ENCODE measurements around the gene PARD6G. TPM values are rescaled to one million over a fixed set of nuclear protein-coding genes. Genes with fewer than 3 reads are reported as not detected.

Gene PARD6G
- total and polyA plus RNA-seq, 9 of the 15 experiments (the other 6 are each of a cell fraction or from before 2014, with no cell fraction given): 0.03 to 1.2 (median 0.26) TPM

DNA sequence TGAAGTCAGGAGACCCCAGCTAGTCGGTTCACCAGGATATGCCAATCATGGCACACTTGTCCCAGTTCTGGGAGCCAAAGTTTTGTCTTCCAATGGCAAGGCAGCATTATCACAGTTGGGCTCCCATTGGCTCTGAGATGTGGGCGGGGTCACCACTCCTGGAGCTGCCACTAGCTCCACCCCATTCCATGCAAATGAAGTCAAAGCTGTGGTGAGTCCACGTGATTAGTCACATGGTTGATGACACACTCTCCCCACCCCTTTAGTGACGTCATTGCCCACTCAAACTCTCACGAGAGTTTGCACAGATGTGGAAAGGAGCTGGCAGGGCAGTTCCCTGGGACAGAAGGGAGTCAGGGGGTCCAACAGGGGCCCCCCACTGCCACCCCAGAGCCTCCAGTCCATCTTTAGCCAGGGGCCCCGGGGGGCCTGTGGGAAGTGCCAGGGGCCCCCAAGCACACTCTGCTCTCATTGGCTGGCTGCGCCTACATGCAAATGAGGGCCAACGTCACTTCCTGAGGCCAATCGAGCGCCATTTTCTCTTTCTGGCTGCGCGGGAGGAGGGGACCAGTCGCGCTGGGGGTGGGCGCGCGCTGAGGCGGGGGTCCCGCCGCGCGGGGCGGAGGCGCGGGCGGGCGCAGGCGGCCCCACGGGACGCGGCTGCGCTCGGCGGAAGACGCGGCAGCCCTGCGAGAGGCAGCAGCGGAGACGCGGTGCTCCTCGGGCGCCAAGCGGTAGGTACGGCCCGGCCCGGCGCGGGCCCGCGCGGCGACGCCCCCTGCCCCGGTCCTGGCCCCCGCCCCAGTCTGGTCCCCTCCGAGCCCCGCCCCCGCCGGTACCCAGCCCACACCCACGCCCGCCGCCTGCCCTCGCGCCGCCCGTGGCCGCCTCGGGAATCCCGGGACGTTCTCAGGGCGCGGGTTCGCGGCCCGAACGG lies 138.3 kb downstream of the PARD6G start, which contains the start of gene ADNP2 (continued):
- TF ChIP-seq MEIS2 (IDR thresholded peaks at IDR 0.05; ENCODE audit: partially characterized antibody) (peak; percentile 23), MBD2 (IDR thresholded peaks at IDR 0.05; ENCODE audit: borderline replicate concordance, low read depth) (no peak), KDM5B (IDR thresholded peaks at IDR 0.05; ENCODE audit: insufficient replicate concordance, low read depth, low read length) (peak; percentile 49), HDGF (IDR thresholded peaks at IDR 0.05) (no peak), SP1 (CRISPR knock-in tag; IDR thresholded peaks at IDR 0.05) (peak; percentile 74), CHD2 (IDR thresholded peaks at IDR 0.05; ENCODE audit: low read depth, low read length) (peak; percentile 92), ZNF124 (CRISPR knock-in tag; IDR thresholded peaks at IDR 0.05) (no peak), FOXA3 (CRISPR knock-in tag; conservative IDR thresholded peaks at IDR 0.05 in 1 of 2, IDR thresholded peaks at IDR 0.05 in 1 of 2) (no peak), BRD4 (IDR thresholded peaks at IDR 0.05) (no peak), NR4A1 (CRISPR knock-in tag; IDR thresholded peaks at IDR 0.05) (no peak), NR4A1 (tag; IDR thresholded peaks at IDR 0.05) (no peak), HDAC1 (IDR thresholded peaks at IDR 0.05) (no peak), PTTG1 (tag; IDR thresholded peaks at IDR 0.05; ENCODE audit: low read depth) (no peak), RAD51 (IDR thresholded peaks at IDR 0.05; ENCODE audit: borderline replicate concordance, low read depth) (peak; percentile 98)
- TF ChIP-seq, protein P1, sequence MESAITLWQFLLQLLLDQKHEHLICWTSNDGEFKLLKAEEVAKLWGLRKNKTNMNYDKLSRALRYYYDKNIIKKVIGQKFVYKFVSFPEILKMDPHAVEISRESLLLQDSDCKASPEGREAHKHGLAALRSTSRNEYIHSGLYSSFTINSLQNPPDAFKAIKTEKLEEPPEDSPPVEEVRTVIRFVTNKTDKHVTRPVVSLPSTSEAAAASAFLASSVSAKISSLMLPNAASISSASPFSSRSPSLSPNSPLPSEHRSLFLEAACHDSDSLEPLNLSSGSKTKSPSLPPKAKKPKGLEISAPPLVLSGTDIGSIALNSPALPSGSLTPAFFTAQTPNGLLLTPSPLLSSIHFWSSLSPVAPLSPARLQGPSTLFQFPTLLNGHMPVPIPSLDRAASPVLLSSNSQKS (CRISPR knock-in tag; IDR thresholded peaks at IDR 0.05): no peak
- TF ChIP-seq, protein P2, sequence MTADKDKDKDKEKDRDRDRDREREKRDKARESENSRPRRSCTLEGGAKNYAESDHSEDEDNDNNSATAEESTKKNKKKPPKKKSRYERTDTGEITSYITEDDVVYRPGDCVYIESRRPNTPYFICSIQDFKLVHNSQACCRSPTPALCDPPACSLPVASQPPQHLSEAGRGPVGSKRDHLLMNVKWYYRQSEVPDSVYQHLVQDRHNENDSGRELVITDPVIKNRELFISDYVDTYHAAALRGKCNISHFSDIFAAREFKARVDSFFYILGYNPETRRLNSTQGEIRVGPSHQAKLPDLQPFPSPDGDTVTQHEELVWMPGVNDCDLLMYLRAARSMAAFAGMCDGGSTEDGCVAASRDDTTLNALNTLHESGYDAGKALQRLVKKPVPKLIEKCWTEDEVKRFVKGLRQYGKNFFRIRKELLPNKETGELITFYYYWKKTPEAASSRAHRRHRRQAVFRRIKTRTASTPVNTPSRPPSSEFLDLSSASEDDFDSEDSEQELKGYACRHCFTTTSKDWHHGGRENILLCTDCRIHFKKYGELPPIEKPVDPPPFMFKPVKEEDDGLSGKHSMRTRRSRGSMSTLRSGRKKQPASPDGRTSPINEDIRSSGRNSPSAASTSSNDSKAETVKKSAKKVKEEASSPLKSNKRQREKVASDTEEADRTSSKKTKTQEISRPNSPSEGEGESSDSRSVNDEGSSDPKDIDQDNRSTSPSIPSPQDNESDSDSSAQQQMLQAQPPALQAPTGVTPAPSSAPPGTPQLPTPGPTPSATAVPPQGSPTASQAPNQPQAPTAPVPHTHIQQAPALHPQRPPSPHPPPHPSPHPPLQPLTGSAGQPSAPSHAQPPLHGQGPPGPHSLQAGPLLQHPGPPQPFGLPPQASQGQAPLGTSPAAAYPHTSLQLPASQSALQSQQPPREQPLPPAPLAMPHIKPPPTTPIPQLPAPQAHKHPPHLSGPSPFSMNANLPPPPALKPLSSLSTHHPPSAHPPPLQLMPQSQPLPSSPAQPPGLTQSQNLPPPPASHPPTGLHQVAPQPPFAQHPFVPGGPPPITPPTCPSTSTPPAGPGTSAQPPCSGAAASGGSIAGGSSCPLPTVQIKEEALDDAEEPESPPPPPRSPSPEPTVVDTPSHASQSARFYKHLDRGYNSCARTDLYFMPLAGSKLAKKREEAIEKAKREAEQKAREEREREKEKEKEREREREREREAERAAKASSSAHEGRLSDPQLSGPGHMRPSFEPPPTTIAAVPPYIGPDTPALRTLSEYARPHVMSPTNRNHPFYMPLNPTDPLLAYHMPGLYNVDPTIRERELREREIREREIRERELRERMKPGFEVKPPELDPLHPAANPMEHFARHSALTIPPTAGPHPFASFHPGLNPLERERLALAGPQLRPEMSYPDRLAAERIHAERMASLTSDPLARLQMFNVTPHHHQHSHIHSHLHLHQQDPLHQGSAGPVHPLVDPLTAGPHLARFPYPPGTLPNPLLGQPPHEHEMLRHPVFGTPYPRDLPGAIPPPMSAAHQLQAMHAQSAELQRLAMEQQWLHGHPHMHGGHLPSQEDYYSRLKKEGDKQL (CRISPR knock-in tag; IDR thresholded peaks at IDR 0.05; ENCODE audit: borderline replicate concordance): no peak
- TF ChIP-seq, protein P3, sequence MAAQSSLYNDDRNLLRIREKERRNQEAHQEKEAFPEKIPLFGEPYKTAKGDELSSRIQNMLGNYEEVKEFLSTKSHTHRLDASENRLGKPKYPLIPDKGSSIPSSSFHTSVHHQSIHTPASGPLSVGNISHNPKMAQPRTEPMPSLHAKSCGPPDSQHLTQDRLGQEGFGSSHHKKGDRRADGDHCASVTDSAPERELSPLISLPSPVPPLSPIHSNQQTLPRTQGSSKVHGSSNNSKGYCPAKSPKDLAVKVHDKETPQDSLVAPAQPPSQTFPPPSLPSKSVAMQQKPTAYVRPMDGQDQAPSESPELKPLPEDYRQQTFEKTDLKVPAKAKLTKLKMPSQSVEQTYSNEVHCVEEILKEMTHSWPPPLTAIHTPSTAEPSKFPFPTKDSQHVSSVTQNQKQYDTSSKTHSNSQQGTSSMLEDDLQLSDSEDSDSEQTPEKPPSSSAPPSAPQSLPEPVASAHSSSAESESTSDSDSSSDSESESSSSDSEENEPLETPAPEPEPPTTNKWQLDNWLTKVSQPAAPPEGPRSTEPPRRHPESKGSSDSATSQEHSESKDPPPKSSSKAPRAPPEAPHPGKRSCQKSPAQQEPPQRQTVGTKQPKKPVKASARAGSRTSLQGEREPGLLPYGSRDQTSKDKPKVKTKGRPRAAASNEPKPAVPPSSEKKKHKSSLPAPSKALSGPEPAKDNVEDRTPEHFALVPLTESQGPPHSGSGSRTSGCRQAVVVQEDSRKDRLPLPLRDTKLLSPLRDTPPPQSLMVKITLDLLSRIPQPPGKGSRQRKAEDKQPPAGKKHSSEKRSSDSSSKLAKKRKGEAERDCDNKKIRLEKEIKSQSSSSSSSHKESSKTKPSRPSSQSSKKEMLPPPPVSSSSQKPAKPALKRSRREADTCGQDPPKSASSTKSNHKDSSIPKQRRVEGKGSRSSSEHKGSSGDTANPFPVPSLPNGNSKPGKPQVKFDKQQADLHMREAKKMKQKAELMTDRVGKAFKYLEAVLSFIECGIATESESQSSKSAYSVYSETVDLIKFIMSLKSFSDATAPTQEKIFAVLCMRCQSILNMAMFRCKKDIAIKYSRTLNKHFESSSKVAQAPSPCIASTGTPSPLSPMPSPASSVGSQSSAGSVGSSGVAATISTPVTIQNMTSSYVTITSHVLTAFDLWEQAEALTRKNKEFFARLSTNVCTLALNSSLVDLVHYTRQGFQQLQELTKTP (IDR thresholded peaks at IDR 0.05; ENCODE audit: low read depth in 1 of 2, partially characterized antibody in 2 of 2): no peak
